ENCODE data around the gene C14orf119.

Gene C14orf119

DNA sequence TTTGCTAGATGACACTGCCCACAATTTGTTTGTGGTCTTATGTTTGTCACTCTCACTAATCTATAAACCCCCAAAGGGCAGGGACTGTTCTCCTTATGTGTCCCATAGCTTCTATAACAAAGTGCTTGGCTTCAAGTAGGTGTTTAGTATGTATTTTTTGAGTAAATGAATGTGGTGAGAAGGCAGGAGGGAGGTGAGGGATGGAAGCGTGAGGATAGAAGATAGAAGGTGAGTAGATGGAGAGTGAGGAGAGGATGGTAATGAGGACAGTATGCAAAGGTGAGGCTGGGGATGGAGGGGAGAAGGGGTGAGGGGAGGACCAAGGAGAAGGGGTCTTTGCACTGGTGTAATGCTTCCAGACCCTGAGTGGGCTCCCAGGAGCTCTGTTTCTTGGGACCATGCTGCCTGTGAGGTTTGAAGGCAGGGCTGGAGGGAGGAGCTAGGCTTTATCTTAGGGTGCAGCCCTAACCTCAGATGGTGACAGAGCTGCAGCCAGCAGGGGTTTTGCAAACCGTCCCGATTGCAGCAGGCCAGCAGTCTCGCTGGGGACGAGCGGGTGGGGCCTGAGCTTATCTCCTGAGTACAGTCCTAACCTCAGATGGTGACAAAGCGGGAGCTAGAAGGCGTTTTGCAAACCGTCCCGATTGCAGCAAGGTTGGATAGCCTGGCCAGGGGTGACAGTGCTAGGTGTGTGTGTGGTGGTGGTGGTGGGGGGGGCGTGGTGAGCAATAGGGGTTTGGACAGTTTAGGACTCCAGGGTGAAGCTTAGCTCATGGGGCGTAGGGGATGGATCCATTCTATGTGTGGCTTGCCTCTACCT lies 17.3 kb downstream of the C14orf119 start:
- no peak for FAIRE-seq

GRCh38 chr14:23113431-23114119 lies 18.3 kb downstream of the C14orf119 start:
- no peak for FAIRE-seq

GRCh38 chr14:23114120-23114458 lies 18.8 kb downstream of the C14orf119 start:
- FAIRE-seq: no peak

DNA sequence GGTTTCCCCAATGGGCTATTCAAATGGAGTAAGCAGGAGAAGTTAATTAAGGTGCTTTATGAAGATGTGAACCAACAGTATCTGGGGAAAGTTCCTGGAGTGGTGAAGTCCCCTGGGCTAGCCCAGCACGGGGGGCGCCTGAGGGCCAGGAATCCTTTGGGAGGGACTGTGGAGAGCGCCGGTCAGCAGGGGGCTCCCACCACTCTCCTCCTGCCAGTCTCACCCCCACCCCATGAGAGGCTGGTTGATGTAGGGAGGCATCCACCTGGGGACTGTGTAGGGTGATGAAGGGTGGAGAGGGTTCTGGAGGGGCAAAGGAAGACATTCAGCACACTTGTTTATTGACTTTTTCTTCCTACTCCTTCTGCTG lies 19.3 kb downstream of the C14orf119 start:
- no peak for FAIRE-seq

DNA sequence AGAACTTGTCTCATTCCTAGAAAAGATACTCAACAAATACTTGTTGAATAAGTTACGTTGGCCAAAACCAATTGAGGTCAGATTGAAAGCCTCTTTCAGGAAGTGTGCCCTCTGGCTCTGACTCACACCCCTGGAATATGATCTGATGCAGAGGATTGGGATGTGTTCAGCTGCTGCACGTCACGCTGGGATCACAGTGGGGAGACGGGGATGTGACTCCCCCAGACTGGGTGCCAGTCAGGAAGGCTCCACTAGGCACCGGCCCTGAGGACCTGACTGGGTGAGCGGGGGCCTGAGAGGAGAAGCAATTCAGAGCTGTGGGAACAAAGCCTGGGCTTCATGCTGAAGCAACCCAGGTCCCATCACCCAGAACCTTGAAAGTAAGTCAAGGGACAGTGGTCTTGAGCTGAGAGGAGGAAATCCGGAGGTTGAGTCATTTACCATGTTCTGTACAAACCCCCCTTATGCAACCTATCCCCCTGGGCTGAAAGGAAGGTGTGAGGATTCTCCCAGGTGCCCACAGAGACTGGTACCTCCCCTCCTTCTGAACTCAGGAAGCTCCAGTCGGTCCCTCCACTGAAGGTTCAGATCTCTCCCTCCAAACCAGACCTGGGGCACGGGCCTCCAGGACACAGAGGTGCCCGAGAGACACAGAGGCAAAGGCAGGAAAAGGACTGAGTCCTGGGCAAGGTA lies 19.9 kb downstream of the C14orf119 start:
- FAIRE-seq: no peak

GRCh38 chr14:23115918-23116317 lies 20.6 kb downstream of the C14orf119 start:
- no peak for FAIRE-seq

- no peak for FAIRE-seq
Measured at GRCh38 chr14:23117371-23118020, 22.2 kb downstream of the C14orf119 start.

DNA sequence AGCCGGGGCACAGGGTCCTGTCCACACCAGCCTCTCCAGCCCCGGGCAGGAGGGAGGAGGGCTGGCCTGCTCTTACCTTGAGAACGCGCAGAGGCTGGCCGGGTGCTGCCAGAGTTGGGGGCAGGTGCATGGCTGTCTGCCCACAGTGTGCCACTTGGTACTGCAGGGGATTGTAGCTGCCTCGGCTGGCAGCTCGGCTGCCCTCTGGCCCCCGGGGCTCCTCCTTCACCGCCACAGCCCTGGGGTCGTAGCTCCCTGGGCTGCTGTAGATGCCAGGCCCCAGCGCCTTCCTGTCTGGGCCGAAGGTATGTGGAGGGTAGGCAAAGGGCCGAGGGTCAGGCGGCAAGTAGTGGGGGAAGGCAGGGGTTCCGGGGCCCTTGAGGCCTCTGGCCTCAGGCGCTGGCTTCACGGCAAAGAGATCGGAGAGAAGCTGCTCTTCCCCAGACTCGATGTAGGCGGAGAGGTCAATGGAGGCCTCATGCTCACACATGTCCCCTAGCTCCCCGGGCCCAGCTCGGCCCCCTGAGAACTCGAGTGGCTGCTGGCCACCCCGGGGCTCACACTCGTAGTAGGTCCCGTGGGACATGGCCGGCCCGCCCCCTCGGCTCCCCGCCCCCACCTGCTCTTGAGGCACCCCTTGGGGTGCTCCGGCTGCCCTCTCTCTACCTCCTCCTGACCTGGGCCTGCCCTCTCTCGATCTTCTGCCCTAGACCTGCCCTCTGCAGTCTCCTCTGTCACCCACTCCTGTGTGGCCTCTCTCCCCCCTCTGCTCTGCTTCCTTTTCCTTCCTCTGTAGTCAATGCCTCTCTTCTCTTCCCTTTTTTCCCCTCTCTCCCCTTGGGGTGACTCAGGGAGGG lies 23.4 kb downstream of the C14orf119 start, which contains the start of gene CEBPE:
CEBPE (minus strand) TSS at position 750 of the 857 bp plus-strand sequence; CDS start at position 586, 164 bp downstream.
- no peak for FAIRE-seq

- no peak for FAIRE-seq
Measured at GRCh38 chr14:23119363-23120327, 24.3 kb downstream of the C14orf119 start.

DNA sequence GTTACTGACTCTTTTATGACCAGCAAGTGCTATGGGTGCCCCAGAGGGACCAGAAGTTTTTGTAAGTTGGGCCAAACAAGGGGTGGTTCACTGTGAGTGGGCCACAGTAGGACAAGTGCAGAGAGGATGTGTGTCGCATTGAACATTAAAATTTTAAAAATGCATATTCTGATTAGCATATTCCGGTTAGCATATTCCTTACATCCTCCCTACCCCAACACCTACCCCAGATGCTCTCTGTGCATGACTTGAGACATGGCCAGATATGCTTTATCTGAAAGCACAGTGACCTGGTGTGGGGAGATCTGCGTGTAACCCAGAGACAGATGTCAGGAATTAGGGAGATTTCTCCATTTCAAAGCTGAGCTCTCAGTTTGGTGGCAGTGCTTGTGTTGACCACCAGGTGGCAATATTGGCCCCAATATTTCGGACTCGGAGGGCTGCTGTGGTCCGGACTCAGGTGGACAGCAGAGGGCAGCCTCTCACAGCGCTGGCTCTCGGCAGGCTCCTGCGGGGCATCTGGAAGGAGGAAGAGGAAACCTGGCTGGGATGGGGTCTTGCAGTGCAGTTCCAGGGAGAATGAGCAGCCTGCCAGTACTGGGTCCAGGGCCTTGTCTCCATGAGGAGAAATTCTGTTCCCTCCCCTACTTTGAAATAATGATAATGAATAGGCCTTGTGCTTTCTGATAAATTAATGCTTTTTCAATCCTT lies 25.4 kb downstream of the C14orf119 start:
- no peak for FAIRE-seq

- no peak for FAIRE-seq
Measured at GRCh38 chr14:23121361-23121771, 26.1 kb downstream of the C14orf119 start.

DNA sequence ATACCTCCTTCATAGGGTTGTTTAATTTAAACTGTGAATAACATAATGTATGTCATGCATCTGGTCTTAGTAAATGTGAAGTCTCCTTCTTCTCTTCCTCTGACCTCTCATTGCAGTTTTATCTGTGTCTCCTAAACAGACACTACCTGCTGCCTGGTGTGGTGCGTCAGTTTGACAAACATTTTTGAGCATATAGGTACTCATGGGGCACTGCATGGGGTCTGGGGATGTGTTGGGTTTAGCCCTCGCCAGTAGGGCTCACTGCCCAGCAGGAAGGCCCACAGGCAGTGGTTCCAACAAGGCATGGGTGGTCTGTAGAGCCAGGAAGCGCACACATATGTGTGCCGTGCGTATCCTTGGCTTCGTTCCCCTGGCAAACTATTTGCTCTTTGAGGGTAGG lies 26.8 kb downstream of the C14orf119 start:
- no peak for FAIRE-seq

DNA sequence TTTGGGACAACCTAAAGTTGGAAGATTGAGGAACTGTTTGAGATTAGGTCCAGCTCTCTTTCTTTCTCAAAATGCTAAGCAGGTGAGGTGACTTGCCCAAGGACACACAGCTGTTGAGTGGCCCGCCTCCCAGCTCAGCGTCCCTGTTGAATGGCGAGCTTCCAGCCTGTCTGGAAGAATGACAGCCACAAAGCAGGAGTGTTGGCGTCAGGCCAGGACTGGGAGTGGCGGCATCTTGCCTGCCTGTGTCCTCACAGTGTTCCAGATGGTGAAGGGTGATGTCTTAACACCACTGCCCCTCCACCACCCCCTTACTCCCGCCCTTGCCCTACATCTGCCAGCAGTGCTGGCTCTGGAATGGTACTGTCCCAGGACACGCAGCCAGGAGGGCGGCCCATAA lies 28.1 kb downstream of the C14orf119 start:
- no peak for FAIRE-seq

DNA sequence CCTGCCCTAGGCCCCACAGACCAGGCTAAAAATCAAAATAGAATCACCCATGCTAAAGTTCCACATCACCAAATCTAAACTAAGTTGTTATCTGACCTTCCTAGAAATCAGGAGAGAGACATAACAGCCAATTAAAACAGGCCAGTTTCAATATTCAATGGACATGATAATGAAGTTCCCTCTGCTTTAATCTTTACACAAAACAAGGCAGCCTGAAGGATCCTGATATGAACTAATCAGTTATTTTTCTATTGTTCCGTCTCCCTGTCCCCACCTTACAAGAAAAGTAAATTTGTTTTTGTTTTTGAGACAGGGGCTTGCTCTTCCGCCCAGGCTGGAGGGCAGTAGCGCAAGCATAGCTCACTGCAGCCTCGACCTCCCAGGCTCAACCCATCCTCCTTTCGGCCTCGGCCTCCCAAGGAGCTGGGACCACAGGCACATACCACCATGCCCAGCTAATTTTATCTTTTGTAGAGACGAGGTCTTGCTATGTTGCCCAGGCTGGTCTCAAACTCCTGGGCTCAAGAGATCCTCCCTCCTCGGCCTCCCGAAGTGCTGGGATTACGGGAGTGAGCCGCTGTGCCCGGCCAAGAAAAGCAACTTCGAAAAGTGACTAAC lies 29.1 kb downstream of the C14orf119 start:
- FAIRE-seq: no peak

GRCh38 chr14:23125011-23125410 lies 29.7 kb downstream of the C14orf119 start:
- FAIRE-seq: no peak

- no peak for FAIRE-seq
Measured at GRCh38 chr14:23125933-23126524, 30.7 kb downstream of the C14orf119 start.

DNA sequence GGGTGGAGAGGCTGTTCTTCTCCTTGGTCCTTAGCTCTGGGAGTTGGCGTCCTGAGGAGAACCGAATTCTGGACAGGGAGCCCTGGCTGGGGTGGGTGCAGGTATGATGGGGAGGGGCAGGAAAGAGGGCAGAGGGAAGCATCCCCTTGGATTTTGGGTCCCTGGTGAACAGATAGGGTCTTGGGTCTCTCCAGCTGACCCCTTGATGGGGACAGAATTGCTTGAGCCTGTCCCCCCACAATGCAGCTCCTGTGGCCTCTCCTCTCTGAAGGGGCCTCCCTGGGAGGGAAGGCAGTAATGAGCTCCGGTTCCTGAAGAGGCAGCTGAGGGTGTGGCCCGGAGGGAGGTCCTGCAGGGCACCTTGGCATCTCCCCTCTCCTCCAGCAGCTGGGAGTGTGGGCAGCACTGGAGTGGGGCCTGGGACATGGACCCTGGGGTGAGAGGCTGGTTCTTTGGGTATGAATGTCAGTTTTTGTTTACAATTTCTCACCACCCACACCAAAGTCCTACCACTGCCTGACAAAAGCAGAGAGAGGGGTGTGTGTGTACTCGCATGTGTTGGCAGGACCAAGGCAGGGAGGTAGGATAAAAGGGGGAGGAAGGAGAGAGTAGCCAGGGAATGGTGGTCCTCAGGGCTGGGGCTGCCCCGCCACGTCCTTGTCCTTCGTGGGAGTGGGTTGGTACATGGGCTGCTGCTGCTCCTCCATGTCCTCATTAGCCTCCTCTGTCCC lies 31.4 kb downstream of the C14orf119 start:
- FAIRE-seq: no peak

GRCh38 chr14:23127861-23128260 lies 32.6 kb downstream of the C14orf119 start:
- no peak for FAIRE-seq
